Endodermal cell (in vitro differentiated cells): ENCODE data around the gene EPB41L3. TPM values are rescaled to one million over a fixed set of nuclear protein-coding genes. Genes with fewer than 3 reads are reported as not detected.

Source experiments
- DNase-seq: peaks from one replicate; pipeline ENCODE4 v3.0.0-alpha.2; 2017
- H3K27ac ChIP-seq: 2 replicates; pipeline ENCODE4 v1.5.1; 2013; ENCODE audit warnings: mild to moderate bottlenecking, low read depth, low read length, moderate library complexity
- H3K27me3 ChIP-seq: 2 replicates; pipeline ENCODE4 v1.6.1; 2013; ENCODE audit warnings: mild to moderate bottlenecking, low read length, moderate library complexity; ENCODE audit not compliant: insufficient read depth, control insufficient read depth, poor library complexity, severe bottlenecking
- H3K36me3 ChIP-seq: 2 replicates; pipeline ENCODE4 v1.7.0; 2013; ENCODE audit warnings: mild to moderate bottlenecking, low read length, moderate library complexity; ENCODE audit not compliant: control insufficient read depth, insufficient read depth
- H3K4me1 ChIP-seq: one replicate; pipeline ENCODE4 v1.7.0; 2013; ENCODE audit warnings: low read length; ENCODE audit not compliant: control insufficient read depth, insufficient read depth
- H3K4me3 ChIP-seq: 2 replicates; pipeline ENCODE4 v1.5.1; 2013; ENCODE audit warnings: mild to moderate bottlenecking, low read length, moderate library complexity
- H3K9ac ChIP-seq: 2 replicates; pipeline ENCODE4 v1.6.1; 2013; ENCODE audit warnings: mild to moderate bottlenecking, low read length, moderate library complexity; ENCODE audit not compliant: poor library complexity, severe bottlenecking; ENCODE audit errors: extremely low read depth
- H3K9me3 ChIP-seq: 2 replicates; pipeline ENCODE4 v1.6.1; 2013; ENCODE audit warnings: mild to moderate bottlenecking, low read length, moderate library complexity; ENCODE audit not compliant: control insufficient read depth
- H3K27ac Mint-ChIP-seq: 2 replicates; pipeline ENCODE4 v1.8.0; 2020; ENCODE audit warnings: mixed read lengths
- H3K27me3 Mint-ChIP-seq: 2 replicates; pipeline ENCODE4 v1.8.0; 2021; ENCODE audit warnings: mild to moderate bottlenecking, mixed read lengths; ENCODE audit not compliant: insufficient read depth
- H3K36me3 Mint-ChIP-seq: 2 replicates; pipeline ENCODE4 v1.8.0; 2020; ENCODE audit warnings: low read depth, mixed read lengths
- H3K4me1 Mint-ChIP-seq: 2 replicates; pipeline ENCODE4 v1.8.0; 2020; ENCODE audit warnings: mixed read lengths
- H3K4me3 Mint-ChIP-seq: 2 replicates; pipeline ENCODE4 v1.8.0; 2020; ENCODE audit warnings: mild to moderate bottlenecking, moderate library complexity, mixed read lengths
- H3K9me3 Mint-ChIP-seq: 2 replicates; pipeline ENCODE4 v1.8.0; 2020; ENCODE audit warnings: mild to moderate bottlenecking, mixed read lengths
- CTCF ChIP-seq: fragments of 200-600 bp; sonication (generic); conservative IDR thresholded peaks from 2 replicates; pipeline ENCODE4 v1.5.0; 2021; ENCODE audit warnings: antibody characterized with exemption, mild to moderate bottlenecking
- WGBS, 2 experiments: methylation state at CpG; one replicate each; pipeline versions ENCODE4 v1.1.5 to v1.1.7; 2013; ENCODE audit warnings: missing lambda C conversion rate in 2 of 2, mixed read lengths in 1 of 2; ENCODE audit not compliant: insufficient coverage in 1 of 2, insufficient read length in 1 of 2; 5-methylcytosine and 5-hydroxymethylcytosine counted together
- total RNA-seq, 2 donors: library from RNA; stranded (reverse); fragmentation: NEBNext Ultra II Directional in 1 of 2; extraction: Animal tissue kit (Norgen Biotek cat#: 25700) in 1 of 2; gene quantifications; 2 replicates in 1 of 2; 3 replicates in 1 of 2; pipeline ENCODE4 v1.2.1, GENCODE V29; 2021

EPB41L3 gene
- total RNA-seq, 2 donors from 2014 or later, result 49.3 to 51.6 TPM

DNA sequence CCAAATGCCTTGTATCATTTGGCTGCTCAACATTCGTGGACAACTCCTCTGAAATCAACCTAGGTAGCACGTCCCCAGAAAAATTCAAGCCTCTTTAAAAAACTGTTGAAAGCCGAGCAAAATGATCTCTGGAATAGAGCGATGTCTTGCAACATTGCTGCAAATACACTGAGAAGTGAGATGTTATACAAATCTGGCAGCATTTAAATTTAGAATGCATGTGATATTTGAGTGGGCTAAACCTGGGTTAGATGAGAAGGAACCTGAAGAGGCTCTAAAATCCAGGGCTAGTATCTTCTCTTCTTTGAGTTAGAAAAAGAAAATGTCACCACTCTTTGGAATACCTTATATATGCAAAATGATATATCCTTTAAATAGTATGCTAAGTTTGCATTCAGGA lies 166.8 kb downstream of the EPB41L3 start:
- no peak overlapping the region for H3K27ac ChIP-seq
- no peak for DNase-seq
- WGBS, 2 experiments, result 90 to 91% methylated on average over 4 of the region's 4 CpGs
- no peaks in the 10 kb centered on the region for H3K4me1 ChIP-seq
- no peaks in the 10 kb centered on the region for H3K36me3 Mint-ChIP-seq
- H3K36me3 ChIP-seq, result no peaks in the 10 kb centered on the region
- H3K4me3 Mint-ChIP-seq, result no peak overlapping the region
- no peaks in the 10 kb centered on the region for H3K27me3 Mint-ChIP-seq
- no peak overlapping the region for H3K4me3 ChIP-seq
- no peak overlapping the region for H3K9ac ChIP-seq
- H3K9me3 Mint-ChIP-seq, result no peaks in the 10 kb centered on the region
- H3K27me3 ChIP-seq, result no peaks in the 10 kb centered on the region
- H3K9me3 ChIP-seq, result no peaks in the 10 kb centered on the region
- H3K4me1 Mint-ChIP-seq, result no peaks in the 10 kb centered on the region
- no peak overlapping the region for H3K27ac Mint-ChIP-seq
- TF ChIP-seq CTCF, result no peak

GRCh38 chr18:5370332-5370731 lies 173.5 kb downstream of the EPB41L3 start:
- no peak overlapping the region for H3K9ac ChIP-seq
- Mint-ChIP-seq H3K27me3 (no peaks in the 10 kb centered on the region), H3K36me3 (no peaks in the 10 kb centered on the region), H3K4me1 (no peaks in the 10 kb centered on the region), H3K9me3 (no peaks in the 10 kb centered on the region), H3K27ac (no peak overlapping the region), H3K4me3 (no peak overlapping the region)
- no peaks in the 10 kb centered on the region for H3K4me1 ChIP-seq
- no peaks in the 10 kb centered on the region for H3K36me3 ChIP-seq
- DNase-seq, result no peak
- no peaks in the 10 kb centered on the region for H3K9me3 ChIP-seq
- H3K27ac ChIP-seq, result no peak overlapping the region
- H3K27me3 ChIP-seq, result no peaks in the 10 kb centered on the region
- H3K4me3 ChIP-seq, result no peak overlapping the region
- WGBS, 2 experiments, result 65 to 90% methylated on average over 1 of the region's 1 CpG
- no peak for TF ChIP-seq CTCF

- no peak overlapping the region for H3K4me3 Mint-ChIP-seq
- Histone ChIP-seq H3K9ac (no peak overlapping the region), H3K27me3 (no peaks in the 10 kb centered on the region), H3K9me3 (no peaks in the 10 kb centered on the region), H3K27ac (no peak overlapping the region), H3K4me3 (no peak overlapping the region), H3K4me1 (no peaks in the 10 kb centered on the region), H3K36me3 (no peaks in the 10 kb centered on the region)
- H3K9me3 Mint-ChIP-seq, result no peaks in the 10 kb centered on the region
- WGBS, 2 experiments, result 80 to 94% methylated on average over 2 of the region's 2 CpGs
- no peak for DNase-seq
- TF ChIP-seq CTCF, result no peak
- H3K27me3 Mint-ChIP-seq, result no peaks in the 10 kb centered on the region
- no peaks in the 10 kb centered on the region for H3K4me1 Mint-ChIP-seq
- no peak overlapping the region for H3K27ac Mint-ChIP-seq
- H3K36me3 Mint-ChIP-seq, result no peaks in the 10 kb centered on the region
Observed at GRCh38 chr18:5369513-5369912, 174.3 kb downstream of the EPB41L3 start.
